Activated CD8-positive, alpha-beta memory T cell treated with anti-CD3 and anti-CD28 coated beads, Interleukin-2, amount 50 U/mL, for 1 hour (primary cell): ENCODE results near the gene STMND1.

Experiments
- DNase-seq: peaks from one replicate; pipeline ENCODE4 v3.0.0-alpha.2; 2020; ENCODE audit errors: extremely low read depth

Gene STMND1

DNA sequence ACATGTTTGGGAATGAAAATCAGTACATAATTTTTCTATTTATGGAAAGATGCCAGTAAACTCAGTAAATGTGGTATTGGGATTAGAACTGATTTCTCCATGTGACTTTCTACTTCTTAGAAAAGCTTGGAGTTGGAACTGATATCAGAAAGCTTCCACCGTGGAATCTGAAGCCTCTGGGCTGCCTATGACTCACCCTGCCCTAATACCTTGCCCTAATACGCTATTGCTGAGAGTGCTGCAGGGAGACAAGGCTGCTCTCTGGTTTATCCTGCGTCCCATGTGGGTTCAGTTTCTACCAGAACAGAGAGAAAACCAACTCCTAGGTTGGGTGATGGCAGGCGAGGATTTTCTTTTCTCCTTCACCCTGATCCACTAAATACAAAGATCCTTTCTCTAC lies 3.3 kb upstream of the STMND1 start:
- no peak for DNase-seq

GRCh38 chr6:17099401-17100059 lies 2.3 kb upstream of the STMND1 start:
- DNase-seq, result no peak

DNA sequence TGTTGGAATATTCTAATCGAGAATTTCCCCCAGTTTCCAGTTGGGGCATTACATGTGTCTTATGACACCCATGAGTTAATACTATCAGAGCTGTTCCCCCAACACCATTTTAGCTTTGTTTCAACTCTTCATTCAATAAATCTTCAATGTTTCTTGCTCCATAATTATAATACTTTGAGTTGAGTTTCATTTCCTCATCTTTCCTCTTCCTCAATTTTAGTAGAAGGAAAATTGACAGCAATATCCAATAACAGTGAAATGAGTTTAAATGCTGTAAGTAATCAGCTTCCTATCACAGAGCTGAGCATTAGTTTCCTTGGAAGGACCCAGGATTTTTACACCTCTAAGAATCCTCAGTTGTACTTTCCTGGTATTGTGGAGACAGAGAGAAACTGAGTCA lies 1.0 kb upstream of the STMND1 start:
- no peak for DNase-seq

- no peak for DNase-seq
These were observed 514 bp downstream of the STMND1 start for GRCh38 chr6:17102258-17102870.

DNA sequence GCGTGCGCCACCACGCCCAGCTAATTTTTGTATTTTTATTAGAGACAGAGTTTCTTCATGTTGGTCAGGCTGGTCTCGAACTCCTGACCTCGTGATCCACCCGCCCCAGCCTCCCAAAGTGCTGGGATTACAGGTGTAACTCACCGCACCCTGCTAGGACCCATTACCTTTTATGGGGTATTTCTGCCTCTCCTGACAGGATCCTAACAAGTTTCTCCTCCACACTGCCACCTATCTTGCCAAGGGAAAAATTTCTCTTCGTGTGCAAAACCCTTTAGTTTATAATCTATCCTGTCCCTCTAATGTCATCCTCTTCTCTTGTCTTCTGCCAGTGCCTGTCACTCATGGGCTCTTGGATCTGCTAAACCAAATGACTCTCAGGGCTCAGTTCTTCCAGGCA lies 1.9 kb downstream of the STMND1 start:
- no peak for DNase-seq

GRCh38 chr6:17107863-17108262 lies 6.0 kb downstream of the STMND1 start:
- DNase-seq, result no peak

- DNase-seq, result no peak
These were observed 13.6 kb downstream of the STMND1 start for GRCh38 chr6:17115251-17116116.

DNA sequence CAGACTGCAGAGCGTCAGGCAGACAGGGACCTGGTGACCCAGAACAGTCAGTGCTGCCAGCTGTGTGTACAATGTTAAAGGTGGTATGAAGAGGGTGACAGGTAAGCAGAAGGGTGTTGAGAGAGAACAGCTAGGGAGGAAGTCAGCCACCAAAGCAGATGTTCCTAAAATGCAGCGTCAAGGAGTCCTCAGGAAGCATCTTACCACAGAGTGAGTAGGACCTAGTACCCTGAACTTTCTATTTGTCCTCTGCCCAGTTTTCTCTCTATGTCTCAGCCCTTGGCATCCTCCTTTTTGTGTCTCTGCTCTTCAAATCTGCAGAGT lies 14.2 kb downstream of the STMND1 start:
- no peak for DNase-seq

GRCh38 chr6:17120019-17120418 lies 18.2 kb downstream of the STMND1 start:
- DNase-seq, result no peak

DNA sequence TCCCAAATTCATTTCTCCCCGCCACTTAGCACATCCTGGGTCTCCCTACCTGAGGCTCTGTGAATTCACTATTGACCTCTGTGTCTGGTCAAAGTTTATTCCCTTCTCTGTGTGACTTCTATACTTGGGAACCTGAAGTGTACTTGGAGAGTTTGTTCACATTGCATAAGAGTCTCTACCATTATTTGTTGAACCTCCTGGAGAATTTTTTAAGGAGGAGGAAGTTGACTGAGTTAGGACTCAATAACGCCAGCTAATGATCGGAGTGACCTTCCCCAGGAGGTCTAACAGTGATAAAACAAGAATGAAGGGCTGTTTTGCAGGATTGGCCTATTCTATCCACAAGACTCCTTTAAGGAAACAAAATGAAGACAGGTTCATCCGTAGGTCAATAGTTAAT lies 23.6 kb downstream of the STMND1 start:
- no peak for DNase-seq

DNA sequence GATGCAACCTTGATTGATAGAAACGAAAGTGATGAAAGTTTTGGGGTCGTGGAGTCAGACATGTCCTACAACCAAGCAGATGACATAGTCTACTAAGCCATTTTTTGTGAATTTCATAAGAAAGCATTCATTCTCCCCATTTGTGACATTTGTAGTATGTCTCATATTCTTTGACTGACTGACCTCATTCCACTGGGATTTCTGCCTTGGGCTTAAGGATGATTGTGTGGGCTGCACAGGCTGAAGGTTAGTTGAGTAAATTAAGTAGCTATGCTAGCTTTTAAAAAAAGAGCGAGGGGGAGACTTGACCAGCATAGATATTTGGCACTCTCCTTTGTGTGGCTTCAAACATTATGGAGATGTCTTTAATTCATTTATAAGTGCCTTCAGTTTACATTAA lies 28.9 kb downstream of the STMND1 start:
- no peak for DNase-seq

DNA sequence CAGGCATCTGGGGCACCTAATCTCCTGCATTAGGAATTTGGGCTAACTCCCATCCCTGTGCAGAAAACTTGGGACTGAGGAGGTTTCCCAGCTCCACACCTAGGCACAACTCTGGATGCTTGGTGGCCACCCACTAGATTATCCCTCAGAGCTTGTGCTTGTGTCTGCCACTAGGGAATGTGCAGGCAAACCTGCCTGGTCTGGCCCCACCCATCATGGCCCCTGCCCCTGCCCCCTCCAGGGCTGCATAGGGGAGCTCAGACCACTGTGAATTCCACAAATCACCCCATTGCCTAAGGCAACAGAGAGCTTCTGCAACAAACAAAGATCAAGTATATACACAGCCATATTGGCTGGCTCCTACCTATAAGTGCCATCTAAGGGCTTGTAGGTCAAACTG lies 31.1 kb downstream of the STMND1 start:
- no peak for DNase-seq

GRCh38 chr6:17138033-17138432 lies 36.2 kb downstream of the STMND1 start:
- no peak for DNase-seq

GRCh38 chr6:17144016-17144415 lies 42.2 kb downstream of the STMND1 start:
- no peak for DNase-seq

- no peak for DNase-seq
These were observed 47.7 kb downstream of the STMND1 start for GRCh38 chr6:17149571-17149970.

GRCh38 chr6:17150096-17150495 lies 48.2 kb downstream of the STMND1 start:
- DNase-seq, result no peak

DNA sequence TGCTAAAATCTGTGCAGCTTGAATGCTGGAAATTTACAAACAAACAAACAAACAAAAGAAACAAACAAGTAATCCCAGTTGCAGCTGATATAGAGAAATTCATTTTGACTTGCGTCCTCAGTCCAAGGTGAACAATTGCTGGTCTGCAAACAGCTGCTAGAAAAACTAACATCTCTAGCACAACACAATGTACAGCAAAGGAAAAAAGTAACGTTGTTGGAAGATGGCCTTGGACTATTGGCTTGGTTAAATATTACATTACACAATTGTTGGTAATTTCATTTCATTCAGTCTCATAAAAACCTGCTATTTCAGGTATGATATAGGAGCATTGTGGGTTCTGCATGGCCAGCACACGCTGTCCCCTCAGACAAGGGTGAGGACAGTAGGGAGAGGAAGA lies 50.0 kb downstream of the STMND1 start:
- DNase-seq, result no peak

GRCh38 chr6:17152703-17153102 lies 50.9 kb downstream of the STMND1 start:
- no peak for DNase-seq

- DNase-seq, result peak; percentile 23
These were observed 54.5 kb downstream of the STMND1 start for GRCh38 chr6:17156112-17156921.

DNA sequence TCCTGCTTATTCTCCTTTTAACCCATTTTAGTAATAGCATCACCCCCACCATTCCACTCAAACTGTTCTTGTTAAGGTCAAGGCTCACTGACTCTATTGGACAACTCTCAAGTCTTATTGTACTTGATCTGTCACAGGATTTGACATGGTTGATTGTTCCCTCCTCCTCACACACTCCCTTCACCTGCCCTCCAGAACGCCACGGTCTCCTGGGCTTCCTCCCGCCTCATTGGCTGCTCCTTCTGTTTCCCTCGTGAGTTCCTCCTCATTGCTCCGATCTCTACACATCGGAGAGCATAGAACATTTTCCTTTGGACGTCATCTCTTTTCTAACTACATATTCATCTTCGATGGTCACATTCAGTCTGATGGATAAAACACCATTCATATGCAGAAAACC lies 55.1 kb downstream of the STMND1 start:
- no peak for DNase-seq

- no peak for DNase-seq
These were observed 55.8 kb downstream of the STMND1 start for GRCh38 chr6:17157617-17158016.

DNA sequence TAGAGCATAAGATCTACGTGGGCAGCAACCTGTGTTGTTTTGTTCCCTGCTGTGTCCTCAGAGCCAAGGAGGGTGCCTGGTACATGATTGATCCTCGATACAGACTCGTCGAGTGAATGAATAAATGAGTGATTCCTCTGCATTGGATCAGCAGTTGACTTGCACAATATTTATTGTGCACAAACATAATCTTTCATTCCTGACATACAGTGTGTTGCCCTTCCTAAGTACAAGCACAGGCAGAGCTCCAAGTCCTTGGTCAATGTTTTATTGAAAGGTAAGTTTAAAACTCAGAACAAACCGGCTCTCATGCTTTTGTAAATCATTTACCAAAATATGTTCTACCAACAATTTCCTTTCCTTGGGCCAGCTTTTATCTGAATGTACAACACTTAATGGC lies 57.4 kb downstream of the STMND1 start:
- DNase-seq, result no peak
